HepG2 (cell line): Measurements from ENCODE around the gene SLIT1. TPM values are rescaled to one million over a fixed set of nuclear protein-coding genes. Genes with fewer than 3 reads are reported as not detected.

Experiments
- ATAC-seq: fragments of 200-7000 bp; cut with Tn5 transposase; 3 replicates; pipeline ENCODE4 v1.9.1; 2020; ENCODE audit warnings: mild to moderate bottlenecking, moderate library complexity
- BruUV-seq: library from RNA; stranded (reverse); fragments of 400-500 nt; replicated peaks from 2 replicates; lab custom pipeline; 2021; lab: Mats Ljungman, UMichigan
- CTCF ChIA-PET: fragments of 300-600 bp; formaldehyde crosslinking; extraction: SDS; loops from one replicate; lab custom pipeline; 2021; ENCODE audit warnings: low total read pairs, inconsistent platforms, low intra/inter-chr PET ratio; lab: Yijun Ruan, JAX
- POLR2A ChIA-PET: fragments of 350-600 bp; sonication (Branson Sonifier 250); formaldehyde crosslinking; loops from one replicate; lab custom pipeline; 2020; ENCODE audit warnings: antibody characterized with exemption, inconsistent platforms; lab: Yijun Ruan, JAX
- DNase-seq: peaks from one replicate; pipeline ENCODE4 v3.0.0-alpha.2; 2015; ENCODE audit warnings: low spot score
- FAIRE-seq: peaks from 3 replicates; lab custom pipeline; 2011; peaks lifted over from hg19 to GRCh38; lab: Jason Lieb, UNC
- H2AFZ ChIP-seq: one replicate; pipeline ENCODE4 v1.6.1; 2011; ENCODE audit warnings: low read length, inconsistent platforms
- H3K27ac ChIP-seq: fragments of 300-600 bp; 3 replicates; pipeline ENCODE4 v1.8.0; 2011; ENCODE audit warnings: mixed run types, mild to moderate bottlenecking, mixed read lengths, low read length, inconsistent platforms; ENCODE audit not compliant: insufficient read depth; ENCODE audit errors: extremely low read length
- H3K27me3 ChIP-seq, 2 experiments: fragments of 200-600 bp in 1 of 2; 2 replicates in 1 of 2; 3 replicates in 1 of 2; pipeline versions ENCODE4 v1.6.0 to v1.8.0; 2011; ENCODE audit warnings: low read length in 2 of 2, mild to moderate bottlenecking in 2 of 2, moderate library complexity in 2 of 2, inconsistent platforms in 1 of 2; ENCODE audit not compliant: insufficient read depth in 2 of 2, control insufficient read depth in 1 of 2
- H3K36me3 ChIP-seq, 2 experiments: fragments of 200-600 bp in 1 of 2; replicated peaks in 1 of 2; 2 replicates in 1 of 2; 3 replicates in 1 of 2; pipeline versions ENCODE4 v1.5.1 to v1.8.0; 2011; ENCODE audit warnings: low read length in 2 of 2, inconsistent platforms in 1 of 2; ENCODE audit not compliant: insufficient read depth in 2 of 2, control insufficient read depth in 1 of 2
- H3K4me1 ChIP-seq: 2 replicates; pipeline ENCODE4 v1.5.1; 2012; ENCODE audit warnings: low read length, inconsistent platforms; ENCODE audit not compliant: insufficient read depth
- H3K4me2 ChIP-seq: 2 replicates; pipeline ENCODE4 v1.6.0; 2011; ENCODE audit warnings: low read depth, low read length, inconsistent platforms
- H3K4me3 ChIP-seq, 3 experiments: fragments of 200-600 bp in 1 of 3; sonication (generic), shearing (Covaris generic) in 1 of 3; replicated peaks in 1 of 3; 2 replicates each; pipeline ENCODE4 v1.5.1; 2011 to 2016; ENCODE audit warnings: low read length in 3 of 3, inconsistent platforms in 2 of 3, low read depth in 2 of 3, mild to moderate bottlenecking in 2 of 3, control low read depth in 1 of 3, mixed read lengths in 1 of 3; ENCODE audit not compliant: insufficient read depth in 1 of 3
- H3K79me2 ChIP-seq: one replicate; pipeline ENCODE4 v1.6.1; 2011; ENCODE audit warnings: low read length, inconsistent platforms; ENCODE audit not compliant: insufficient read depth
- H3K9ac ChIP-seq: 2 replicates; pipeline ENCODE4 v1.6.0; 2011; ENCODE audit warnings: mild to moderate bottlenecking, low read depth, low read length, inconsistent platforms; ENCODE audit not compliant: insufficient read depth
- H3K9me3 ChIP-seq: 2 replicates; pipeline ENCODE4 v1.5.1; 2012; ENCODE audit warnings: mild to moderate bottlenecking, low read length
- H4K20me1 ChIP-seq: 2 replicates; pipeline ENCODE4 v1.6.0; 2011; ENCODE audit warnings: inconsistent platforms, mild to moderate bottlenecking, low read length, moderate library complexity; ENCODE audit not compliant: insufficient read depth
- FLYWCH1 ChIP-seq: sonication (generic); formaldehyde crosslinking; IDR thresholded peaks from 2 replicates; pipeline ENCODE4 v1.8.1; 2023; ENCODE audit warnings: mild to moderate bottlenecking, missing genetic modification reagents
- GATAD2A ChIP-seq: IDR thresholded peaks from 2 replicates; pipeline ENCODE4 v1.6.1; 2016
- GRHL1 ChIP-seq: sonication (generic); formaldehyde crosslinking; conservative IDR thresholded peaks from 2 replicates; pipeline ENCODE4 v1.8.0; 2022; ENCODE audit warnings: missing genetic modification reagents
- KAT7 ChIP-seq: IDR thresholded peaks from 2 replicates; pipeline ENCODE4 v1.6.1; 2018; ENCODE audit warnings: borderline replicate concordance, missing compliant biosample characterization
- SMAD3 ChIP-seq: sonication (generic); formaldehyde crosslinking; IDR thresholded peaks from 2 replicates; pipeline ENCODE4 v1.4.0; 2020; ENCODE audit warnings: missing genetic modification reagents
- SNAPC2 ChIP-seq: sonication (generic); formaldehyde crosslinking; IDR thresholded peaks from 2 replicates; pipeline ENCODE4 v1.8.1; 2022; ENCODE audit warnings: mild to moderate bottlenecking, missing genetic modification reagents
- TGIF2 ChIP-seq: IDR thresholded peaks from 2 replicates; pipeline ENCODE4 v1.6.1; 2016; ENCODE audit warnings: control low read depth, missing compliant biosample characterization
- XRCC5 ChIP-seq: fragments of 200-400 bp; formaldehyde crosslinking; optimal IDR thresholded peaks from 2 replicates; pipeline ENCODE3; 2017; ENCODE audit warnings: mild to moderate bottlenecking, low read length
- YEATS4 ChIP-seq: sonication (generic); formaldehyde crosslinking; IDR thresholded peaks from 2 replicates; pipeline ENCODE4 v1.4.0; 2020; ENCODE audit warnings: missing genetic modification reagents, borderline replicate concordance
- ZFP41 ChIP-seq: sonication (generic); formaldehyde crosslinking; IDR thresholded peaks from 2 replicates; pipeline ENCODE4 v1.4.0; 2020; ENCODE audit warnings: mild to moderate bottlenecking, missing genetic modification reagents, borderline replicate concordance
- ZFP82 ChIP-seq: sonication (generic); formaldehyde crosslinking; IDR thresholded peaks from 2 replicates; pipeline ENCODE4 v1.5.1; 2020; ENCODE audit warnings: mild to moderate bottlenecking, missing genetic modification reagents, borderline replicate concordance
- ZNF331 ChIP-seq: sonication (generic); formaldehyde crosslinking; IDR thresholded peaks from 2 replicates; pipeline ENCODE4 v1.4.0; 2020; ENCODE audit warnings: missing genetic modification reagents
- ZNF362 ChIP-seq: sonication (generic); formaldehyde crosslinking; IDR thresholded peaks from 2 replicates; pipeline ENCODE4 v1.4.0; 2020; ENCODE audit warnings: missing genetic modification reagents, mild to moderate bottlenecking, borderline replicate concordance
- ZNF530 ChIP-seq: sonication (generic); formaldehyde crosslinking; IDR thresholded peaks from 2 replicates; pipeline ENCODE4 v1.5.0; 2020; ENCODE audit warnings: low read depth, mild to moderate bottlenecking, missing genetic modification reagents
- ZNF703 ChIP-seq: sonication (generic); formaldehyde crosslinking; IDR thresholded peaks from 2 replicates; pipeline ENCODE4 v1.5.1; 2020; ENCODE audit warnings: missing genetic modification reagents, mild to moderate bottlenecking, moderate library complexity, borderline replicate concordance
- ZNF709 ChIP-seq: sonication (generic); formaldehyde crosslinking; IDR thresholded peaks from 2 replicates; pipeline ENCODE4 v1.5.0; 2020; ENCODE audit warnings: mild to moderate bottlenecking, missing genetic modification reagents
- ZNF784 ChIP-seq: sonication (generic); formaldehyde crosslinking; IDR thresholded peaks from 2 replicates; pipeline ENCODE4 v1.5.1; 2020; ENCODE audit warnings: missing genetic modification reagents, mild to moderate bottlenecking, borderline replicate concordance
- ZSCAN21 ChIP-seq: sonication (generic); formaldehyde crosslinking; IDR thresholded peaks from 2 replicates; pipeline ENCODE4 v1.8.0; 2022; ENCODE audit warnings: mild to moderate bottlenecking, missing genetic modification reagents, moderate library complexity, borderline replicate concordance
- WGBS: methylation state at CpG from one replicate; pipeline ENCODE4 v1.1.6; 2017; ENCODE audit warnings: low lambda C conversion rate; 5-methylcytosine and 5-hydroxymethylcytosine counted together
- in situ Hi-C: cut with HindIII; loops from 2 replicates; pipeline ENCODE4 v1.10.0; 2017; ENCODE audit warnings: low pct_unique_long_range_greater_than_20kb; ENCODE audit not compliant: extremely low pct_ligation_motif_present
- intact Hi-C: fragments of 100-400 bp; cut with micrococcal nuclease; formaldehyde crosslinking; loops from one replicate; pipeline ENCODE4 v1.10.0; 2022; ENCODE audit not compliant: unreplicated experiment
- polyA plus RNA-seq, 8 experiments: library from polyadenylated mRNA; depleted of rRNA in 3 of 8; stranded (reverse) in 7 of 8; unstranded in 1 of 8; fragments of >200 nt; fragmentation: Illumina TruSeq in 4 of 8; extraction: Trizol in 4 of 8; gene quantifications; 2 replicates each; pipeline versions ENCODE4 v1.2.1 to v1.2.3, GENCODE V29; 2011 to 2016; ENCODE audit warnings: low read depth in 4 of 8, missing spikeins in 1 of 8, mixed read lengths in 1 of 8; ENCODE audit not compliant: insufficient read depth in 1 of 8
- total RNA-seq, 5 experiments: library from RNA; depleted of rRNA; stranded (reverse); fragments of >200 nt; fragmentation: Illumina TruSeq; extraction: Trizol; gene quantifications; 2 replicates each; pipeline ENCODE4 v1.2.3, GENCODE V29; 2016; ENCODE audit warnings: low read depth in 1 of 5
- TF ChIP-seq, protein P1 (sequence below): IDR thresholded peaks from 2 replicates; pipeline ENCODE4 v1.6.1; 2016; ENCODE audit warnings: missing compliant biosample characterization, missing genetic modification reagents, borderline replicate concordance

Gene SLIT1
- total and polyA plus RNA-seq, 2 of the 13 experiments (the other 11 are each of a cell fraction or from before 2014, with no cell fraction given) = 0.09 to 0.33 TPM

DNA sequence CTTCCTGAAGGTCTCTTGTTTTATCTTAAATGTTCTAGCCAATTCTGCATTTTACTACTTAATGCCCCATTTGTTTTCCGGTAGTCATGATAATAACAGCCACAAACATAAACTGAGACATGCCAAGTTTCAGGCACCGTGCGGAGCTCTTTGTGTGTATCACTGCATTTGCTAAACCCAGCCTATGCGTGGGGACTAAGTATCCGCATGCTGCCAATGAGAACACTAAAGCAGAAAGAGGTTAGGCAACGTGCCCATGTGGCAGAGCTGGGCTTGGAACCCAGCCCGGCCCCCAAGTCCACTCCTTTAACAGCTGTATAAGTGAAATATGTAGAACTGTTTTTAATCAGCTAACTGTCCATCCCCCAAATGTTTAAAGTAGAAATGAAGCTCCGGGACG lies 54.1 kb downstream of the SLIT1 start (continued):
- no peak for TF ChIP-seq ZNF362
- TF ChIP-seq FLYWCH1 (CRISPR knock-in tag) = no peak
- no peak for TF ChIP-seq ZNF331 (CRISPR knock-in tag)

- no peaks in the 10 kb centered on the region for H4K20me1 ChIP-seq
- 24% methylated on average over 3 of the region's 8 CpGs for WGBS
- peaks cover 4 to 77% of the 10 kb centered on the region in 2 experiments for H3K27me3 ChIP-seq
- in situ Hi-C loops (no loop called here), intact Hi-C loops (loop anchor here (10.0 kb wide), 1 partner anchor 54 kb away; the partner anchor contains the start of gene SLIT1)
- FAIRE-seq (no peak), ATAC-seq (no peak), DNase-seq (no peak)
- BruUV-seq = no TSS peak
- no peak overlapping the region for H3K27ac ChIP-seq
- CTCF ChIA-PET = no interaction called here
- peaks cover 26% of the 10 kb centered on the region for H3K4me1 ChIP-seq
- no peak overlapping the region for H3K4me2 ChIP-seq
- H3K4me3 ChIP-seq = no peak overlapping the region
- POLR2A ChIA-PET = interaction anchor here (1.0 to 1.2 kb wide), 2 partner anchors 9 to 26 kb away, joined by 3 to 4 read pairs; no protein-coding TSS in a partner anchor
- no peak overlapping the region for H3K9ac ChIP-seq
- H3K9me3 ChIP-seq = no peaks in the 10 kb centered on the region
- H2AFZ ChIP-seq = no peak overlapping the region
- TF ChIP-seq YEATS4 (CRISPR knock-in tag) (no peak), ZNF709 (CRISPR knock-in tag) (no peak), TGIF2 (CRISPR knock-in tag) (no peak), ZNF530 (CRISPR knock-in tag) (no peak), ZNF703 (CRISPR knock-in tag) (no peak), XRCC5 (no peak), ZSCAN21 (CRISPR knock-in tag) (no peak), SNAPC2 (no peak), SMAD3 (CRISPR knock-in tag) (no peak), KAT7 (CRISPR knock-in tag) (no peak), ZNF784 (CRISPR knock-in tag) (no peak), GATAD2A (CRISPR knock-in tag) (no peak), GRHL1 (CRISPR knock-in tag) (no peak), ZFP82 (no peak), ZFP41 (CRISPR knock-in tag) (no peak)
- TF ChIP-seq, protein P1, sequence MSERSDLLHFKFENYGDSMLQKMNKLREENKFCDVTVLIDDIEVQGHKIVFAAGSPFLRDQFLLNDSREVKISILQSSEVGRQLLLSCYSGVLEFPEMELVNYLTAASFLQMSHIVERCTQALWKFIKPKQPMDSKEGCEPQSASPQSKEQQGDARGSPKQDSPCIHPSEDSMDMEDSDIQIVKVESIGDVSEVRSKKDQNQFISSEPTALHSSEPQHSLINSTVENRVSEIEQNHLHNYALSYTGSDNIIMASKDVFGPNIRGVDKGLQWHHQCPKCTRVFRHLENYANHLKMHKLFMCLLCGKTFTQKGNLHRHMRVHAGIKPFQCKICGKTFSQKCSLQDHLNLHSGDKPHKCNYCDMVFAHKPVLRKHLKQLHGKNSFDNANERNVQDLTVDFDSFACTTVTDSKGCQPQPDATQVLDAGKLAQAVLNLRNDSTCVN (CRISPR knock-in tag) = no peak
- H3K36me3 ChIP-seq = no peaks in the 10 kb centered on the region
- no peaks in the 10 kb centered on the region for H3K79me2 ChIP-seq
These were observed 54.6 kb downstream of the SLIT1 start for GRCh38 chr10:97131181-97131628.
